Stimulated activated CD4-positive, alpha-beta T cell treated with anti-CD3 and anti-CD28 coated beads, Interleukin-2, amount 100 ng/mL, for 48 hours (primary cell): ENCODE results near the gene VPS11.
A peak's percentile ranks its signal among the peaks of the same experiment; 100 is the strongest.
"Not testable (repeated sequence)": the region's sequence is repeated elsewhere in the genome, so short reads cannot be mapped to it uniquely, and the experiment has no call there.

ENCODE experiments used
- DNase-seq, 2 donors: peaks; one replicate each; pipeline ENCODE4 v3.0.0-alpha.2; 2020

Gene VPS11

DNA sequence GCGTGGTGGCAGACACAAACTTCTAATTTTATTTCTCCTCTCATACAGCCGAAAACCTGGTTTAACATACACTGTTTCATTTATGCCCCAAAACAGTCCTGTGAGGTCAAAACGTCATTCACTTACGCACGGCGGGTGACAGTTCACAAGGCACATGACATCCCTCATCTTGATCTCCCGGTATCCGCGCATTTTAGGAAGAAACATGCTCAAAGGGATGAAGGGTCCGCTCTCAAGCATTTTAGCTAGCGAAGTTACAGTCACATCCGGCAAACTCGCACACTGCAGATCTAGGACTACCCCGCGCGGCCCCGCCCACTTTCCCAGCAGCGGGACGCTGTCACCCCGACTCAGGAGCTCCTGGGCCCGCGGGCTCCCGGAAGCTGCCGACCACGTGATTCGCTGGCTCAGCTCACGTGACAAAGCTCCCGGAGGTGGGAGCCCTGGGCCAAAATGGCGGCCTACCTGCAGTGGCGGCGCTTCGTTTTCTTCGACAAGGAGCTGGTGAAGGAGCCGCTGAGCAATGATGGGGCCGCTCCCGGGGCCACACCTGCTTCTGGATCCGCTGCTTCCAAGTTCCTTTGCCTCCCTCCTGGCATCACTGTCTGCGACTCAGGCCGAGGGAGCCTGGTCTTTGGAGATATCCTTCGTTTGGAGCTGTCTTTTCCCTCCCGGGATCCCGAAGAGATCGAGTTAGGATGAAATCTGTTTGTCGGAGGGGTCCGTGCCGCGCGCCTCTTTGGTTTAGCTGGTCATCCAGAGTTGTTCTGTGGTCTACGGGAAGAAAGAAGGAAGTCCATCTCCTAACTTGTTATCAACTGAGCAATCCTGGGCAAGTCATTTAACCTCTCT, at the start of gene VPS11:
TSS of gene VPS11 (plus strand) at position 448 of the 852 bp plus-strand sequence. CDS start at position 454, 6 bp downstream.
- peak; percentile 97 for DNase-seq

DNA sequence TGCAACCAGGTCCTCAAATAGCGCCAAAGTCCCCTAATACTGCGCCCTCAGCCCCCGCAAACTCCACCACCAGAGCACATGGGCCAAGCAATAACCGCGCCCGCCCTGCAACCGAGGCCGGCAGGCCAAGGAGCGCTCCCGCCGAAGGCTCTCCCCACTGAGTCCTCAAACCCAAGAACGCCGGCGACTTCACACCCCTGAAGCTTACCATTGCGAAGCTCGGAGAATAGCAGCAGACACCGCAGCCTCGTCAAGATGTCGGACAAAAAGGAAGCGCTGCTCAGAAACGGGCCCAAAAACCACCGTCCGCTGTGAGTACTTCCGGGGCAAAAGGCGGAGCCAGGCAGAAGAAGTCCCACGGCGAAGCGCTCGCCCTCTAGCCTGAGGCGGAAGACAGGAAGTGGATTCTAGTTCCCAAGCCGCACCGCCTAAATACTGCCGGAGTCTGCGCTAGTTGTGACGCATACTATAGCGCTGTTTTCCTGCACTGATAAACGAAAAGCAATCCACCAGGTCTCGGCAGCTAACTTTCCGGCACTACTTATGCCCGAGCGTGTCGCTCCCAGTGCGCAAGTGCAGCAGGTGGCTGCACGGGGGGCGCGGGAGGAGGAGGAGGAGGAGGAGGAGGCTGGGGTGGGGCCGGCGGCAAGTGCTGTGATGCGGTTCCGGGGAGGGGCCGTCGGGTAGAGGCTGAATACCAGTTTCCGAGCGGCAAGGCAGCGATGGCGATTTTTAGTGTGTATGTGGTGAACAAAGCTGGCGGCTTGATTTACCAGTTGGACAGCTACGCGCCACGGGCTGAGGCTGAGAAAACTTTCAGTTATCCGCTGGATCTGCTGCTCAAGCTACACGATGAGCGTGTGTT, 49.3 kb upstream of the VPS11 start, which contains the start of the genes RPS25 and TRAPPC4:
TSS of gene RPS25 (minus strand) at position 270 of the 865 bp plus-strand sequence. CDS start at position 211, 59 bp downstream.
TSS of gene TRAPPC4 (plus strand) at position 693 of the 865 bp plus-strand sequence. CDS start at position 723, 30 bp downstream.
- peak; percentile 86 to 88 for DNase-seq

DNA sequence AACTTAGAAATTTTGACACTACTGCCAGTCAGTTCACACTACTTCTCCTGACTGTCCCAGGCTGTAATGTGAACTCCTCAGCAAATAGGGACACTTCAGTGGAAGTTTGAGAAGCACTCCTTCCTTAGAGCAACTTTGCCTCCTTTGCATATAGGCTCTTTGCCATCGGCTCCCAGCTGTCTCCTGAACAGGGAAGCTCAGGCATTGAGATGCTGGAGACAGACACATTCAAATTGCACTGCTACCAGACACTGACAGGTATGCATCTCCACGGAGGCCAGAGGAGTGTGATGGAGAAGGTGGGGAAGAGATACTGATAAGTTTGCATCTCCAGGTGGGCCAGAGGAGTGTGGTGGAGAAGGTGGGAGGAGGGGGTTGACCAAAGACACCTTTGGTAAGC, 47.6 kb upstream of the VPS11 start:
- no peak for DNase-seq

DNA sequence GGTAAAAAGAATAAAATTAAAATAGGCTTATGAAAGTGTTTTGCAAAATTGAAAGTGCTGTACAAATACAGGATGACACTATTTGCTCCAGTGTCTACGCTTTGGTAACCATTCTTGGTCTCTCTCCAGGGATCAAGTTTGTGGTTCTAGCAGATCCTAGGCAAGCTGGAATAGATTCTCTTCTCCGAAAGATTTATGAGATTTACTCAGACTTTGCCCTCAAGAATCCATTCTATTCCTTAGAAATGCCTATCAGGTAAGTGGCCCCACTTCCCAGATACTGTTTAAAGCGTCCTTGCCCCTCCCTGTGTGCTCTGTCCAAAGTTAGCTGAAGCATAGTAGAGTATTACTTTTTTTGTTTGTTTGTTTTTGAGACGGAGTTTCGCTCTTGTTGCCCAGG, 46.0 kb upstream of the VPS11 start:
- no peak for DNase-seq

DNA sequence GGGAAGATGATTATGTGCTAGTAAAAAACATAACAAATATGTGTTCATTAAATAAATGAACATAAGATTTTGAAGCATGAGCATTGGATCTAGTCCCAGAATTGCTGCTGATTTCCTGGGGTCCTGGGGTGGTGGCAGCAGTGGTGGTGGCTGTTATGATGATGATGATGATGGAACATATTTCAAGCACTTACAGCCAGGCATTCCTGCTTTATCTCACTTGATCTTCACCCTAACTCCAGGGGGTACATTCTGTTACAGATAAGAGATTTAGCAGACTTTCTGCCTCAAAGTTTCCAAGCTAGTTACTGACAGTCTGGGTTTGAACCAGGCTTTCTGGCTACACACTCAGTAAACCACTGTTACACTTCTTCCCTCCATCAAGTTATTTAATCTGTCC, 43.9 kb upstream of the VPS11 start:
- DNase-seq = no peak

DNA sequence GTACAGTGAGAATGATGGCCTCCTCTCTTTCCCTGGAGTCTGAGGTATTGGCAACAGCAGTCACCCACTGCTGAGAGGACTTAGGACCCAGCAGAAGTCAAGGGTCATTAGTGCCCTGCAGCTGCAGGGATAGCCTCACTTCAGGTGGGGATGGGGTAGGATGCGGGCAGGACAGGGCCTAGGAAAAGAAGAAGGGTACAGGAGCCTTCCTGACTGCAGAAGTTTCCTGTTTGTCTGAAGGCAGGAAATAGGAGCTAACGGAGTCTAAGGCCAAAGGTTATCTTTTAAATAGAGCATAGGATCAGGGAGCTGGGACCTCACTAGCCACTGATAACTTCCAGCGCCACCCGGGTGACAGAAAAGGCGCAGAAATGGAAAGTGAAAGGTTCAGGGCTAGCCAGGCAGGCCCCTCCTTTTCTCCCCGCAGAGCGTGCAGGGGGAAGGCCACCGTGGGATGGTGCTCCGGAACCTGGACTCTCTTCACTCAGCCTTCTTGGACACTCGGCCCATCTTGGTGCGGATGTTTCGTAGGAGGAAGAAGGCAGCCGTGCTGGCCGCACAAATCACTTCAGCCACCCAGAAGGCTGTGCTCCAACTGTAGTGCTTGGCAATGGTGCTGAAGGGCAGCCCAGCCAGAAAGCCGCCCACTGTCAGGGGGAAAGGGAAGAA, 43.1 kb upstream of the VPS11 start:
- no peak for DNase-seq

DNA sequence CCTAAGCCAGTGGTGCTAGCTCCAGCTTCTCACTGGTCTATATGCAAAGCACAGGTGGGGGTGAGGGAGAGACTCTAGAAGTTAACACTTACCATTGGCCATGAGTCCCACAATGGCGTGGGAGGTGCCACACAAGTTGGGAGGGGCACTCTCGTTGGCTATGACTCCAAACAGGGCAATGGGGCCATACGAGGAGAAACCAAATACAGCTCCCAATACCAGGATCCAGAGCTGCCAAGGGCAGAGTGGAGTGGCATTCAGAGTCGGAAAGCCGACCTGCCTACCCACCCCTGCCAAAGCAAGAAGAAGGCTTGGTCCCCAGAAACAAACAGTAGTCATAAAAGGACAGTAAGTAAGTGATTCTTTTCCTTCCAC, 42.5 kb upstream of the VPS11 start:
- no peak for DNase-seq

DNA sequence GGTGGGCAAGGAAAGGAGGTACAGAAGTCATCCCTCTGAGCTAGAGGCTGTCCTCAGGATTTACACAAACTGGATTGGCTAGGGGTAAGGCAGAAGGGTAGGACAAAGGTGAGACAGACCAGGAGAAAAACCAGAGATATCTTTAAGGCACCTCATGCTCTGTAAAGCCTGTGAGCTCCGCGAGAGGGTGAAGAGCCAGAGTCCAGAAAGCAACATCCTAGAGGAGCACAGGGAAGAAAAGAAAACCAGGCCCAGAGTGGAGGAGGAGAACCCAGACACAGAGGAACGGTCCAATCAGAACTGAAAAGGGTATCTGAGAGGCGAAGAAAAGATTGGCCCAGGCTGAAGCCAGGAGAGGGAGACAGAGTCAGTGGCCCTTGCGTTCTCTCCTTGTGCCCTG, 42.1 kb upstream of the VPS11 start:
- no peak for DNase-seq

DNA sequence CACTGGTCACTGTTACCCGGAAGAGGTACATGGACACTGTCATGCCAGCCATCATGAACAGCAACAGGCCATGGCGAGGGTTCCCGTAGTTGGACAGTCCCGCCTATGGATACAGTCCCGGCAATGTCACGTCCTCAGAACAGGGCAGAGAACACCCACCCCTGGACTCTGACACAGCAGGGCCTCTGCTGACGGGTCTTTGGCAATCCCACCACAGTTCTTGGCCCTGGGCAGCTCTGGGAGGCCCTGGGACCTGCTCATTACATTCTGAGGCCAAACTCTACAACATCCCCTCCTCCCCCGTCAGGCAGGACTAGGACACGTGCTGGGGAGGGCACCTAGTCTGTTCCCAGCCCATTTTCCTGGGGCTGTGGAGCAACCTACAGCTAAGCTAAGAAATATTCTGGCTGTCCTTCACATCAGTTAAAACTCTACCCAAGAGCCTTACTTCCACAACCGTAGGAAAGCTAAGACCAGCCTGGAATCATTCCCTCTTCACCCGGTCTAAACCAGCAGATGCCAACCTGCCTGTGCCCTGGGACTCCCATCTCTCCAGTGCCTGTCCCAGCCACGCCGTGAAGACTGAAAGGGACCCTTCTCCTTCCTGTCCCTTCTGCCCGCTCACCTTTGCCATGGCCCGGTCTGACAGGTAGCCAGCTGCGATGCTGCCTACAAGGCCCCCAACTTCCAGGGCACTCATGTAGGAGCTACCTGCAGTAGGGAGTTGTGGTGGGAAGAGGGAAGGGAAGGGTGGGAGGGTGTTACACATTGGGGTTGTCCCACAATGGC, 41.4 kb upstream of the VPS11 start:
- DNase-seq = no peak

DNA sequence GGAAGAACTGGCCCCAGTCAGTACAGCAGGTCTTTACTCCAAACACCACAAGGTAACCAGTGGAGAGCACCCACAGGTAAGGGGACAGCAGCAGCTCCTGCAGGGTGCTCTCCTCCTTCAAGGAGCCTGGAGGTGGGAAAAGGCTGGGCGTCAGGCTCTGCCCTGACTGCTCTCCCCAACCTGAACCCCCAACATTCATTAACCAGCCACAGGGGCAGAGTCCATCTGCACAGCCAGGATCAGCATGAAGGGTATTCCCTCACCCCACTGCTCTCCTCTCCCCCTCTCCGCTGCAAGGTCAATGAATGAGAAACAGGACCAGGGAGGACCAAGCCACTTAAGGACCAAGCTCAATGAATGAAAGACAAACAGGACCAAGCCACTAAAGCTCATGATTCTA, 40.6 kb upstream of the VPS11 start:
- DNase-seq = no peak

DNA sequence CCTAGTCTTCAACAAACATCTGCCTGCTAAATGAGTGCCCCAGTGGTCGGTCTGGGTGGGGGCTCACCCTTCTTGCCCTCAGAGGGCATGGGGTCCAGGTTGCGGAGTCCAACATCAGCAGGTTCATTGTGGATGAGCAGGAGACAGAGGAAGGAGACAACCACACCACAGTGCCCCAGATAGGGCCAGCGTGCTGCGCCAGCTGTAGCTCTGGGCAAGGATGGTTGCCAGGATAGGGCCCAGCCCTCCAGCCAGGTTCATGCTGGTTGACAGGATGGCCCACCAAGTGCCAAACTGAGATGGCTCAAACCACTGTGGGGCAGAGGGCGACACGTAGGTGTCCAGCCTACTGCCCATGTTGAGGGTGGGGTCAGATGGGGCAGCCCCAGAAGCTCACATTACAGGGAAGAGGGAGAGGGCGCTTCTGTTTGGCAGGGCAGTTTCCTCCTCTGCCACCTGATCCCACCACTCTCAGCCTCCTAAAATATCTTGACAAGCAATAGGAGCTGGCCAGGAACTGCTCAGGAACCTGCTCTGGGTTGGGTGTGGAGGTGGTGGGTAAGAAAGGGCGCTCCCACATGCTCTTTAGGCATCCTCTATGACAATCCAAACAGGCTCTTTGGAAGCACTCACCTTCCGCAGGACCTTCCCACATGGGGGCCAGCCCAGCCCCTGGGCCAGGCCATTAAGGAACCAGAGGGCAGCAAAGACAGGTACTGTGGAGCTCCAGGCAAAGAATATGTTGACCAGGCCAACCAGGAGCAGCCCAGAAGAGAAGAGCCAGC, 39.9 kb upstream of the VPS11 start:
- DNase-seq = no peak

DNA sequence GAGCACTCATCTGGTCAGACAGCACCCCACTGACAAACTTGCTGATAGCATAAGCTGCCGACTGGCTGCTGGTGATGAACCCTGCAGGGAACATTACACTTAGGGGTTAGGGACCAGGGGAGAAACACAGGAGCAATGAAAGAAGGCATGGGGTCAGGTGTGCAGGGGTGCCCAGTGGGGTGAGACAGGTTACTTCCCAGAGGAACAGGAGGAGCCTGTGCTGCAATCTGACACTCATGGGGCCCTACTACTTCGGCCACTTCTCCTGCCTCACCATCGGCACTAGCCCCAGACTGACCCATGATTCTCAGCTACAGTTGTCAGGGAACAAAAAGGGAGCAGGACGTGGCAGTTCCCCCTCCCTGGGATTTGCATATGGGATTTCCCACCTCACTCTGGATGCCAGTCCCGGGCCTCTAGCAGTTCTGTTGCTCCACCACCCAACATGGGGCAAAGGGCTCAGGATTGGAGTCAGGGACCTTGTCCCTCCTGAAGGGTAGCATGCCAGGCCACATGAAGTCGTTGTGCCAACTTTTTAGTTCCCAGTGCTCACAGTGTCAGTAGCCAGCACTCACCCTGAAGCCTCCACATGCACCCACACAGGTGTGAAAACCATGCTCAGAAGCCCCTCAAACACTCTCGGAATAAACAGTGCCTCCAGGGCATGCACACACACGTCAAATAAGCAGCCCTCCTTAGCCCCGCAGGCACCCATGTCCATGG, 39.1 kb upstream of the VPS11 start:
- DNase-seq = no peak

DNA sequence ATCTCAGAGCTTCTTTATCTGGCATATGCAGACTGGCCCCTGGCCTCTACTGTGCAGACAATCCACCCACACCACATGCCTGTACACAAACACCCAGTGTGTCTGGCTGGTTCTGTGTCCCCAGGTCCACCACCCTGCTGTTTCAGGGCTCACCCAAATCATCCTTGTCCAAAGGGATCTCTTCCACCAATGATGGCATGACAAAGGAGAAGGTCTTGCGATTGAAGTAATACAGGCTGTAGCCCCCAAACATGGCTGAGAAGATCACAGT, 38.6 kb upstream of the VPS11 start:
- DNase-seq = no peak

DNA sequence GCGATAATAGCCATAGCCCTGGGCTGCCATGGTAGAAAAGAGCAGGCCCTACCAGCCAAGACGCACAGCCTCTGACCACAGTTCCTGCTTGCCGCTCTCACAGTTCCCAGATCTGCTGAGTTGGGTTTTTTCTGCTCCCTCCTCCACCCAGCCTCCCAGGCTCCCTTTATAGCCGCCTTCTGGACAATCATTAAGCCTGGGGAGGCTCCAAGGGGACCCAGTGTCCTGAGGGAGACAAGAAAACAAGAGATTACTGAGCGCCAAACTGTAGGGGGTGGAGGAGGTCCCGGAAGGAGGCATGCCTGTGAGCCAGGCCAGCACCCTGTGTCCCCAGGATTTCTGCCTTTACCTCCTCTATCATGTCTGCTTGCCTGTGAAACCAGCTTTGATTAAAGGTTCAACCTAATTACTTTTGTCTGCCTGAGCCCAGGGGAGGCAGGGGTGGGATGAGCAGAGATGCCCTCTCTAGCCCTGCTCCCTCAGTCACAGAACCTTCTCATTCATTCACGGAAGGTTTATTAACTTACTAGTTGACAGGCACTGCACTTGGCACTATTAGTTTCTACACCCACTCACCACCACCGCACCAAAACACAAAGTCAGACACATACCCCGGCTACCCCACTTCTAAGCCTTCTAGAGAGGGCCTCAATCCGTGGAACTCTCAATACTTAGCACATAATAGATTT, 38.1 kb upstream of the VPS11 start:
- DNase-seq = no peak

DNA sequence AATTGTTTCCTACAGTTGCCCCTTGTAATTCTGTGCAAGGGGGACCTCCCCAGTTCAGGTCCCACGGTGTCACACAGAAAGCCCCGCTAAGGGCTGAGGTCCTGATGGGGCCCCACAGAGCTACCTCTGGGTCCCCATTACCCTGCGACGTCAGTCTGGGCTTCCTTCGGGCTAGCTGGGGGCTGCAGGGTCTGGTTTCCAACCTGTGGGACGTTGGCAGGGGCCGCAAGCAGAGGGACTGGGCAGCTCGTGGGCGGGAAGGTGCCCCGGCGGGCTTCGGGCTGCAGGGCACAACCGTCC, 37.6 kb upstream of the VPS11 start:
- no peak for DNase-seq

DNA sequence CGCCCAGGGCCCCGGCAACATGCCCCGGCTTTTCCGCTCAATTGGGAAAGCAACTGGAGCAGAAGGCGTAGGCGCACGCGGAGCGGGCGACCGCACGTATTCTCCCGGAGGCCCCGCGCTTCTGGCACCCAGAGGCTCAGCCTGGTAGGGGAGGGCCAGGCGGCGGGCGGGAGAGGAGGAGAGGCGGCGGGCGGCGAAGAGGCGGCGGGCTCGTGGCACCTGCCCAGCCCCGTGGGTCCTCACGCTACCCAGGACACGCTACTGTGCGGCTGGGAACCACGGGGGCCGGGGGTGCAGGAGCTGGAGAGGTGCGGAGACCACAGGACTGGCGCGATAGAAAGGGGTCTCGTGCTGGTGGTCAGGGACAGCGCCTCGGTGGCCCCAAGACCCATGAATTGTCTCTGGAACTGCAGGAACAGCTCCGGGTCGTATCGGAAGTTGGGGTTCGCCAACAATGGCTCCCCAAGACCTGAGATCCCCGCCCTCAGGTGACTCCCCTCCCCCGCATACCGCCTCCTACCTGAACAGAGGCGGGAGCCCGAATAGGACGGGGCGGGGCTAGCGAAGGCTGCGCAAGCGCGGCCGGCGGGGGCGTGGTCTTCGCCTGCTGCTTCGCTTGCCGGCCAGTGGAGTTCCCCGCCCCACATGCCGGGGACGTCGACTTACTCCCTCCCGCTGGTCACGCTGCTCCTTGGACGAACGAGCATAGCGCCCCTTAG, 37.1 kb upstream of the VPS11 start, which contains the start of gene SLC37A4:
TSS of gene SLC37A4 (minus strand) at position 549 of the 719 bp plus-strand sequence.
- DNase-seq = peak; percentile 97 to 100

DNA sequence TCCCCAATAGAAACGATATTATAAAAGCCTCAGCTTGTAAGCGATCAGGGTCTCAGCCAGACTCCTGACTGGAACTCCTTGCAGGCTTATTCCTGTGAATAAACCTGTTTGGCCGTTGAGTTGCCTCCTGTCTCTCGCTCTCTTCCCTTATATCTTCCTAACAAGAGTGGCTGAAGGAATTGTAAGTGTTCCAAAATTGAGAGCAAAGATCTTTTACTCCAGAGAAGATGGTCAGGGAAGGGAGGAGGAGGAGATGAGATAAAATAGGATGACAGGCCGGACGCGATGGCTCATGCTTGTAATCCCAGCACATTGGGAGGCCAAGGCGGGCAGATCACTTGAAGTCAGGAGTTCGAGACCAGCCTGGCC, 35.7 kb upstream of the VPS11 start:
- DNase-seq = no peak

DNA sequence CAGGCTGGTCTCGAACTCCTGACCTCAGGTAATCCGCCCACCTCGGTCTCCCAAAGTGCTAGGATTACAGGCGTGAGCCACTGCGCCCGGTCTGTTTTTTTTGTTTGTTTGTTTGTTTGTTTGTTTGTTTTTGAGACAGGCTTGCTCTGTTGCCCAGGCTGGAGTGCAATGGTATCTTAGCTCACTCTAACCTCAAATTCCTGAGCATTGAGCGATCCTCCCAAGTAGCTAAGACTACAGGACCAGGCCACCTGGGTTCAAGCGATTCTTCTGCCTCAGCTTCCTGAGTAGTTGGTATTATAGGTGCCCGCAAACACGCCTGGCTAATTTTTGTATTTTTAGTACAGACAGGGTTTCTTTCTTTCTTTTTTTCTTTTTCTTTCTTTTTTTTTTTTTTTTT, 34.2 kb upstream of the VPS11 start:
- DNase-seq = not testable (repeated sequence)

DNA sequence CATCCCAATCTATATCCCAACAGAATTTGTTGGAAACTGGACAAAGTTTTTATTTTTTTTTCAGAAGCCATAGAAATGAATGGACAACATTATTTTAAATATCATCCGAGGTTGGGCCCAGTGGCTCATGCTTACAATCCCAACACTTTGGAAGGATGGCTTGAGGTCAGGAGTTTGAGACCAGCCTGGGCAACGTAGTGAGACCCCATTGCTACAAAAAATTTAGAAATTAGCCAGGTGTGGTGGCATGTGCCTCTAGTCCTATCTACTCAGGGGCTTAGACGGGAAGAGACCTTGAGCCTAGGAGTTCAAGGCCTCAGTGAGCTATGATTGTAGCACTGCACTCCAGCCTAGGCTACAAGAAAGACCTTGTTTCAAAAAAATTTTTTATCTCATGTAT, 32.8 kb upstream of the VPS11 start:
- no peak for DNase-seq

DNA sequence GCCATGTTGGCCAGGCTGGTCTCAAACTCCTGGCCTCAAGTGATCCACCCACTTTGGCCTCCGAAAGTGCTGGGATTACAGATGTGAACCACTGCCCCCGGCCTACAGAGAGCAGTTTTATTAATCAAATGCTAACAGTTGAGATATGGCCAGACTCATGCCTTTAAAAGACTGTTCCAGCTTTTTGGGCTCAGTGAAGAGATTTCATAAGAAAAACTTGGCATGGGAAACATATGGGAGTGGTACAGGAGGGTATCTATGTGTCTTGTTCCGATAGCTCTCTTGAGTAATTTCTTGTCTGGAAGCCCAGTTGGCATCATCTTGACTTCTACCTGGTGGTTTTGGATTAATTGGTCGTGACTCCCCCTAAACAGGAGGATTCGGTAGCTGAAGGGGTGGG, 28.7 kb upstream of the VPS11 start:
- DNase-seq = no peak
